Esophagus muscularis mucosa (tissue), 4 donors: Measurements from ENCODE around the gene COX7C.

Source experiments
- CTCF ChIP-seq, 3 experiments: fragments of 200-600 bp in 2 of 3; fragments of 450-650 bp in 1 of 3; sonication (generic) in 2 of 3; IDR thresholded peaks; one replicate each; pipeline ENCODE4 v1.5.1; 2017 to 2019; ENCODE audit warnings: antibody characterized with exemption in 3 of 3, mild to moderate bottlenecking in 2 of 3, moderate library complexity in 1 of 3
- EP300 ChIP-seq: sonication (generic); formaldehyde crosslinking; IDR thresholded peaks from one replicate; pipeline ENCODE4 v1.6.1; 2017; ENCODE audit warnings: antibody characterized with exemption
- POLR2A ChIP-seq: fragments of 450-650 bp; IDR thresholded peaks from one replicate; pipeline ENCODE4 v1.6.1; 2017; ENCODE audit warnings: antibody characterized with exemption, moderate library complexity, mild to moderate bottlenecking, low read depth
- POLR2AphosphoS5 ChIP-seq, 2 donors: sonication (generic); formaldehyde crosslinking; IDR thresholded peaks; one replicate each; pipeline ENCODE4 v1.6.1; 2017; ENCODE audit warnings: antibody characterized with exemption in 2 of 2

- TF ChIP-seq CTCF (IDR thresholded peaks at IDR 0.05) (no peak), POLR2AphosphoS5 (IDR thresholded peaks at IDR 0.05) (no peak), POLR2A (no peak), EP300 (no peak)
Observed at GRCh38 chr5:86666981-86667380, 49.2 kb downstream of the COX7C start.
